ENCODE measurements around the gene SDF2L1.
"Not testable (repeated sequence)": the region's sequence is repeated elsewhere in the genome, so short reads cannot be mapped to it uniquely, and the experiment has no call there.

Gene SDF2L1

GRCh38 chr22:21605887-21606564 is 36.1 kb upstream of the SDF2L1 start:
- no peaks in the 10 kb centered on the region for H3K27me3 ChIP-seq (ENCODE audit: control insufficient read depth in 1 of 2, insufficient read depth in 2 of 2, low read length in 2 of 2)

GRCh38 chr22:21606775-21607174 is 35.3 kb upstream of the SDF2L1 start:
- Histone ChIP-seq H3K27ac (ENCODE audit: low read length) (no peak overlapping the region), H3K4me1 (ENCODE audit: control insufficient read depth, insufficient read depth, low read length) (peaks cover 7% of the 10 kb centered on the region), H3K27me3 (ENCODE audit: control insufficient read depth in 1 of 2, insufficient read depth in 2 of 2, low read length in 2 of 2) (no peaks in the 10 kb centered on the region), H3K36me3 (ENCODE audit: control insufficient read depth in 2 of 2, insufficient read depth in 2 of 2, low read length in 2 of 2) (peaks cover 14 to 18% of the 10 kb centered on the region in 2 donors), H3K9me3 (ENCODE audit: control insufficient read depth in 2 of 2, low read length in 2 of 2) (no peaks in the 10 kb centered on the region), H3K9ac (ENCODE audit: low read length in 2 of 2) (no peak overlapping the region), H3K4me3 (ENCODE audit: low read length in 2 of 2) (no peak overlapping the region)

More at GRCh38 chr22:21605887-21606564, 36.1 kb upstream of the SDF2L1 start:
- Histone ChIP-seq H3K4me1 (ENCODE audit: control insufficient read depth, insufficient read depth, low read length) (peaks cover 7% of the 10 kb centered on the region), H3K9me3 (ENCODE audit: control insufficient read depth in 2 of 2, low read length in 2 of 2) (no peaks in the 10 kb centered on the region), H3K9ac (ENCODE audit: low read length in 2 of 2) (no peak overlapping the region), H3K27ac (ENCODE audit: low read length) (no peak overlapping the region), H3K4me3 (ENCODE audit: low read length in 2 of 2) (no peak overlapping the region), H3K36me3 (ENCODE audit: control insufficient read depth in 2 of 2, insufficient read depth in 2 of 2, low read length in 2 of 2) (peaks cover 6 to 10% of the 10 kb centered on the region in 2 donors)

- H3K27ac ChIP-seq (ENCODE audit: low read length); H3K9ac ChIP-seq (ENCODE audit: low read length in 2 of 2); H3K4me3 ChIP-seq (ENCODE audit: low read length in 2 of 2); H3K27me3 ChIP-seq (ENCODE audit: control insufficient read depth in 1 of 2, insufficient read depth in 2 of 2, low read length in 2 of 2); H3K4me1 ChIP-seq (ENCODE audit: control insufficient read depth, insufficient read depth, low read length); H3K9me3 ChIP-seq (ENCODE audit: control insufficient read depth in 2 of 2, low read length in 2 of 2): not testable (repeated sequence)
- H3K36me3 ChIP-seq (ENCODE audit: control insufficient read depth in 2 of 2, insufficient read depth in 2 of 2, low read length in 2 of 2): peaks cover 15 to 25% of the 10 kb centered on the region in 2 donors
Measured at GRCh38 chr22:21609556-21610157, 32.4 kb upstream of the SDF2L1 start.

- no peaks in the 10 kb centered on the region for H3K9me3 ChIP-seq (ENCODE audit: control insufficient read depth in 2 of 2, low read length in 2 of 2)
- no peaks in the 10 kb centered on the region for H3K27me3 ChIP-seq (ENCODE audit: control insufficient read depth in 1 of 2, insufficient read depth in 2 of 2, low read length in 2 of 2)
- peaks cover 15 to 25% of the 10 kb centered on the region in 2 donors for H3K36me3 ChIP-seq (ENCODE audit: control insufficient read depth in 2 of 2, insufficient read depth in 2 of 2, low read length in 2 of 2)
- no peak overlapping the region for H3K4me3 ChIP-seq (ENCODE audit: low read length in 2 of 2)
- H3K4me1 ChIP-seq (ENCODE audit: control insufficient read depth, insufficient read depth, low read length): peaks cover 7% of the 10 kb centered on the region
- no peak overlapping the region for H3K27ac ChIP-seq (ENCODE audit: low read length)
- H3K9ac ChIP-seq (ENCODE audit: low read length in 2 of 2): no peak overlapping the region
Measured at GRCh38 chr22:21611210-21611977, 30.7 kb upstream of the SDF2L1 start.

- H3K4me1 ChIP-seq (ENCODE audit: control insufficient read depth, insufficient read depth, low read length): no peaks in the 10 kb centered on the region
- no peaks in the 10 kb centered on the region for H3K9me3 ChIP-seq (ENCODE audit: control insufficient read depth in 2 of 2, low read length in 2 of 2)
- peaks cover 15 to 25% of the 10 kb centered on the region in 2 donors for H3K36me3 ChIP-seq (ENCODE audit: control insufficient read depth in 2 of 2, insufficient read depth in 2 of 2, low read length in 2 of 2)
- no peak overlapping the region for H3K9ac ChIP-seq (ENCODE audit: low read length in 2 of 2)
- no peak overlapping the region for H3K4me3 ChIP-seq (ENCODE audit: low read length in 2 of 2)
- no peaks in the 10 kb centered on the region for H3K27me3 ChIP-seq (ENCODE audit: control insufficient read depth in 1 of 2, insufficient read depth in 2 of 2, low read length in 2 of 2)
- H3K27ac ChIP-seq (ENCODE audit: low read length): no peak overlapping the region
Measured at GRCh38 chr22:21612858-21613257, 29.2 kb upstream of the SDF2L1 start.

- no peaks in the 10 kb centered on the region for H3K27me3 ChIP-seq (ENCODE audit: control insufficient read depth in 1 of 2, insufficient read depth in 2 of 2, low read length in 2 of 2)
- H3K9ac ChIP-seq (ENCODE audit: low read length in 2 of 2): no peak overlapping the region
- no peak overlapping the region for H3K27ac ChIP-seq (ENCODE audit: low read length)
- H3K4me1 ChIP-seq (ENCODE audit: control insufficient read depth, insufficient read depth, low read length): no peaks in the 10 kb centered on the region
- H3K9me3 ChIP-seq (ENCODE audit: control insufficient read depth in 2 of 2, low read length in 2 of 2): no peaks in the 10 kb centered on the region
- H3K36me3 ChIP-seq (ENCODE audit: control insufficient read depth in 2 of 2, insufficient read depth in 2 of 2, low read length in 2 of 2): peaks cover 15 to 25% of the 10 kb centered on the region in 2 donors
- H3K4me3 ChIP-seq (ENCODE audit: low read length in 2 of 2): no peak overlapping the region
Measured at GRCh38 chr22:21613553-21614233, 28.4 kb upstream of the SDF2L1 start.

GRCh38 chr22:21615731-21616130 is 26.4 kb upstream of the SDF2L1 start:
- no peaks in the 10 kb centered on the region for H3K4me1 ChIP-seq (ENCODE audit: control insufficient read depth, insufficient read depth, low read length)
- no peak overlapping the region for H3K27ac ChIP-seq (ENCODE audit: low read length)
- H3K9ac ChIP-seq (ENCODE audit: low read length in 2 of 2): no peak overlapping the region
- H3K36me3 ChIP-seq (ENCODE audit: control insufficient read depth in 2 of 2, insufficient read depth in 2 of 2, low read length in 2 of 2): peaks cover 12 to 23% of the 10 kb centered on the region in 2 donors
- H3K9me3 ChIP-seq (ENCODE audit: control insufficient read depth in 2 of 2, low read length in 2 of 2): no peaks in the 10 kb centered on the region
- no peak overlapping the region for H3K4me3 ChIP-seq (ENCODE audit: low read length in 2 of 2)
- H3K27me3 ChIP-seq (ENCODE audit: control insufficient read depth in 1 of 2, insufficient read depth in 2 of 2, low read length in 2 of 2): no peaks in the 10 kb centered on the region

- H3K36me3 ChIP-seq (ENCODE audit: control insufficient read depth in 2 of 2, insufficient read depth in 2 of 2, low read length in 2 of 2): peaks cover 6 to 11% of the 10 kb centered on the region in 2 donors
- not testable (repeated sequence) for H3K9ac ChIP-seq (ENCODE audit: low read length in 2 of 2); H3K4me3 ChIP-seq (ENCODE audit: low read length in 2 of 2); H3K27ac ChIP-seq (ENCODE audit: low read length); H3K27me3 ChIP-seq (ENCODE audit: control insufficient read depth in 1 of 2, insufficient read depth in 2 of 2, low read length in 2 of 2); H3K9me3 ChIP-seq (ENCODE audit: control insufficient read depth in 2 of 2, low read length in 2 of 2); H3K4me1 ChIP-seq (ENCODE audit: control insufficient read depth, insufficient read depth, low read length)
Measured at GRCh38 chr22:21617337-21617736, 24.8 kb upstream of the SDF2L1 start.

GRCh38 chr22:21621025-21621424 is 21.1 kb upstream of the SDF2L1 start:
- H3K9me3 ChIP-seq (ENCODE audit: control insufficient read depth in 2 of 2, low read length in 2 of 2): no peaks in the 10 kb centered on the region
- peaks cover 3 to 6% of the 10 kb centered on the region in 2 donors for H3K36me3 ChIP-seq (ENCODE audit: control insufficient read depth in 2 of 2, insufficient read depth in 2 of 2, low read length in 2 of 2)
- H3K4me1 ChIP-seq (ENCODE audit: control insufficient read depth, insufficient read depth, low read length): peaks cover 24% of the 10 kb centered on the region
- H3K27me3 ChIP-seq (ENCODE audit: control insufficient read depth in 1 of 2, insufficient read depth in 2 of 2, low read length in 2 of 2): no peaks in the 10 kb centered on the region
- no peak overlapping the region for H3K9ac ChIP-seq (ENCODE audit: low read length in 2 of 2)
- H3K4me3 ChIP-seq (ENCODE audit: low read length in 2 of 2): no peak overlapping the region
- no peak overlapping the region for H3K27ac ChIP-seq (ENCODE audit: low read length)

GRCh38 chr22:21622011-21622918 is 19.8 kb upstream of the SDF2L1 start:
- no peaks in the 10 kb centered on the region for H3K9me3 ChIP-seq (ENCODE audit: control insufficient read depth in 2 of 2, low read length in 2 of 2)
- H3K27me3 ChIP-seq (ENCODE audit: control insufficient read depth in 1 of 2, insufficient read depth in 2 of 2, low read length in 2 of 2): no peaks in the 10 kb centered on the region
- H3K9ac ChIP-seq (ENCODE audit: low read length in 2 of 2): no peak overlapping the region
- peaks cover 24% of the 10 kb centered on the region for H3K4me1 ChIP-seq (ENCODE audit: control insufficient read depth, insufficient read depth, low read length)
- H3K27ac ChIP-seq (ENCODE audit: low read length): no peak overlapping the region
- H3K36me3 ChIP-seq (ENCODE audit: control insufficient read depth in 2 of 2, insufficient read depth in 2 of 2, low read length in 2 of 2): peaks cover 3 to 6% of the 10 kb centered on the region in 2 donors
- no peak overlapping the region for H3K4me3 ChIP-seq (ENCODE audit: low read length in 2 of 2)
